Nephron (organoid): Measurements from ENCODE around the gene CAPN13.

Experiments
- H3K27ac Mint-ChIP-seq, 3 experiments: 2 replicates each; pipeline ENCODE4 v1.8.0; 2020; ENCODE audit warnings: mixed read lengths in 3 of 3, mild to moderate bottlenecking in 2 of 3, moderate library complexity in 1 of 3
- H3K27me3 Mint-ChIP-seq: 2 replicates; pipeline ENCODE4 v1.8.0; 2021; ENCODE audit warnings: low read depth, mild to moderate bottlenecking, moderate library complexity, mixed read lengths
- H3K36me3 Mint-ChIP-seq: 2 replicates; pipeline ENCODE4 v1.8.0; 2020; ENCODE audit warnings: low read depth, mixed read lengths
- H3K4me1 Mint-ChIP-seq: 2 replicates; pipeline ENCODE4 v1.8.0; 2020; ENCODE audit warnings: mixed read lengths
- H3K4me3 Mint-ChIP-seq, 3 experiments: 2 replicates each; pipeline ENCODE4 v1.8.0; 2020; ENCODE audit warnings: mild to moderate bottlenecking in 3 of 3, mixed read lengths in 3 of 3, moderate library complexity in 2 of 3
- H3K9me3 Mint-ChIP-seq: 2 replicates; pipeline ENCODE4 v1.8.0; 2020; ENCODE audit warnings: mixed read lengths
- CTCF ChIP-seq, 3 experiments: fragments of 200-600 bp; sonication (generic); IDR thresholded peaks; one replicate each; pipeline ENCODE4 v1.5.0; 2021; ENCODE audit warnings: antibody characterized with exemption in 3 of 3; ENCODE audit not compliant: unreplicated experiment in 3 of 3

The CAPN13 gene

DNA sequence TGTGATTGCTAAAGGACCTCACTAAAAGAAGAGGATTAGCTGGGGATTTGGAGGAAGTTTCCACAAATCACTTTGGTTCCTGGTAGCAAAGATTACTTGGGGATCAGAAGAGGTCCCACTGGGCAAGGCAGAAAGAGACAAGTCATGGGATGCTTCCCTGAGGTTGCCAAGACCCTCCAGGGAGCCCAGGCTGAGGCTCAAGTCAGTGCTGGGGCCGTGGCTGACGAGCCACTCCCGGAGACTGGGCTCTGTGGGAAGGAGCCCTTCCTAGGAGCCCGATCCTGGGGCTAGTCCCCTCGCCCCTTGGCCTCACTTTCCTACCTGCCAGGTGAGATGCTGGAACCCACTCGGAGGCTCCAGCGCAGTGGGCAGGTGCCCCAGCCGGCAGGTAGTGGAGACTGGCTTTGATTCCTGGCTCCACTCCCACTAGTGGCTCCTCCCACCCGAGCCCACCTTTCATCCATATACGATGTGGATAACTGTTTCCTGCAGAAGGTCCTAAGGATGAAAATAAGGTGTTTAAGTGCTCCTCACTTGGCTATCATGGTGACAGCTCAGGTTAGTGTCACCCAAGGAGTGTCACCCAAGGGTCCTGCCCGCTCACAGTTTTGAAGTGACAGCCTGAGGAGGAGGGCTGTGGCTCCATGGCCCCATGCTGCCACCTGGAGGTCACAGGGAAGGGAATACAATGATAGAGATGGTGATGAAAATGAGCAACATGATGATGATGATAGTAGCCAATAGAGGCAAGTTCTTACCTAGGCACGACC is 100.5 kb downstream of the CAPN13 start:
- H3K4me1 Mint-ChIP-seq: no peaks in the 10 kb centered on the region
- H3K27ac Mint-ChIP-seq: no peak overlapping the region
- TF ChIP-seq CTCF (IDR thresholded peaks at IDR 0.05; ENCODE audit: unreplicated experiment in 3 of 3): peak; percentile 86 to 93 (median 92)
- H3K27me3 Mint-ChIP-seq: peaks cover 7% of the 10 kb centered on the region
- peaks cover 4% of the 10 kb centered on the region for H3K36me3 Mint-ChIP-seq
- no peak overlapping the region for H3K4me3 Mint-ChIP-seq
- H3K9me3 Mint-ChIP-seq: peaks cover 22% of the 10 kb centered on the region

- H3K4me1 Mint-ChIP-seq: no peaks in the 10 kb centered on the region
- no peak overlapping the region for H3K4me3 Mint-ChIP-seq
- peaks cover 4% of the 10 kb centered on the region for H3K27me3 Mint-ChIP-seq
- peaks cover 4% of the 10 kb centered on the region for H3K36me3 Mint-ChIP-seq
- TF ChIP-seq CTCF (IDR thresholded peaks at IDR 0.05; ENCODE audit: unreplicated experiment in 3 of 3): no peak
- no peak overlapping the region for H3K27ac Mint-ChIP-seq
- H3K9me3 Mint-ChIP-seq: peaks cover 28% of the 10 kb centered on the region
These were observed 101.3 kb downstream of the CAPN13 start for GRCh38 chr2:30705711-30706533.

- no peak overlapping the region for H3K4me3 Mint-ChIP-seq
These were observed 102.2 kb downstream of the CAPN13 start for GRCh38 chr2:30705056-30705455.

GRCh38 chr2:30704309-30705020 is 102.8 kb downstream of the CAPN13 start:
- Mint-ChIP-seq H3K36me3 (peaks cover 4% of the 10 kb centered on the region), H3K4me1 (no peaks in the 10 kb centered on the region), H3K4me3 (no peak overlapping the region), H3K27me3 (peaks cover 4% of the 10 kb centered on the region), H3K9me3 (peaks cover 37% of the 10 kb centered on the region), H3K27ac (no peak overlapping the region)
- no peak for TF ChIP-seq CTCF (IDR thresholded peaks at IDR 0.05; ENCODE audit: unreplicated experiment in 3 of 3)

More at GRCh38 chr2:30705056-30705455, 102.2 kb downstream of the CAPN13 start:
- H3K27ac Mint-ChIP-seq: no peak overlapping the region
- H3K36me3 Mint-ChIP-seq: peaks cover 4% of the 10 kb centered on the region
- H3K27me3 Mint-ChIP-seq: peaks cover 4% of the 10 kb centered on the region
- TF ChIP-seq CTCF (IDR thresholded peaks at IDR 0.05; ENCODE audit: unreplicated experiment in 3 of 3): no peak
- peaks cover 35% of the 10 kb centered on the region for H3K9me3 Mint-ChIP-seq
- no peaks in the 10 kb centered on the region for H3K4me1 Mint-ChIP-seq

- peaks cover 4% of the 10 kb centered on the region for H3K36me3 Mint-ChIP-seq
- peaks cover 4% of the 10 kb centered on the region for H3K27me3 Mint-ChIP-seq
- no peak overlapping the region for H3K4me3 Mint-ChIP-seq
- no peak overlapping the region for H3K27ac Mint-ChIP-seq
- no peaks in the 10 kb centered on the region for H3K4me1 Mint-ChIP-seq
- H3K9me3 Mint-ChIP-seq: peaks cover 41% of the 10 kb centered on the region
- TF ChIP-seq CTCF (IDR thresholded peaks at IDR 0.05; ENCODE audit: unreplicated experiment in 3 of 3): no peak
These were observed 104.6 kb downstream of the CAPN13 start for GRCh38 chr2:30702694-30703093.
